AG20443 (cell line): ENCODE measurements around the gene TP53I13.

Experiments used
- DNase-seq: peaks from one replicate; pipeline ENCODE4 v3.0.0; 2012; ENCODE audit warnings: low spot score, mixed read lengths

TP53I13 gene

GRCh38 chr17:29567304-29567553, 1.3 kb upstream of the TP53I13 start:
- DNase-seq: no peak

- peak; percentile 79 for DNase-seq
Measured at GRCh38 chr17:29567554-29568330, 759 bp upstream of the TP53I13 start.

- DNase-seq: peak; percentile 50
Measured at GRCh38 chr17:29569245-29569950, 897 bp downstream of the TP53I13 start.

- DNase-seq: no peak
Measured at GRCh38 chr17:29570521-29570920, 2.0 kb downstream of the TP53I13 start.

- DNase-seq: no peak
Measured at GRCh38 chr17:29571486-29571882, 3.0 kb downstream of the TP53I13 start.

- DNase-seq: peak; percentile 25
Measured at GRCh38 chr17:29571883-29572681, 3.6 kb downstream of the TP53I13 start.

GRCh38 chr17:29572691-29573557, 4.4 kb downstream of the TP53I13 start:
- peak; percentile 84 for DNase-seq

- DNase-seq: no peak
Measured at GRCh38 chr17:29573558-29573869, 5.0 kb downstream of the TP53I13 start.

GRCh38 chr17:29573871-29574731, 5.6 kb downstream of the TP53I13 start:
- no peak for DNase-seq

- no peak for DNase-seq
Measured at GRCh38 chr17:29574732-29575510, 6.4 kb downstream of the TP53I13 start.

- DNase-seq: no peak
Measured at GRCh38 chr17:29575511-29576213, 7.2 kb downstream of the TP53I13 start.

GRCh38 chr17:29576214-29577000, 7.9 kb downstream of the TP53I13 start:
- DNase-seq: no peak

GRCh38 chr17:29577001-29577370, 8.5 kb downstream of the TP53I13 start:
- no peak for DNase-seq

GRCh38 chr17:29577385-29578211, 9.1 kb downstream of the TP53I13 start:
- peak; percentile 84 for DNase-seq

GRCh38 chr17:29578626-29579485, 10.4 kb downstream of the TP53I13 start:
- DNase-seq: no peak

GRCh38 chr17:29579866-29580771, 11.6 kb downstream of the TP53I13 start:
- peak; percentile 88 for DNase-seq
